Endothelial cell of umbilical vein (primary cell): ENCODE data around the gene MEI1.

Source experiments
- CTCF ChIP-seq, 2 donors: IDR thresholded peaks; 1 replicate in 1 of 2; 2 replicates in 1 of 2; pipeline ENCODE4 v1.5.1; 2011; ENCODE audit warnings: low read length in 2 of 2, mild to moderate bottlenecking in 2 of 2, moderate library complexity in 2 of 2, control low read depth in 1 of 2, inconsistent platforms in 1 of 2, low read depth in 1 of 2; ENCODE audit not compliant: insufficient read depth in 1 of 2; ENCODE audit errors: extremely low read depth in 1 of 2
- EZH2 ChIP-seq: IDR thresholded peaks from 2 replicates; pipeline ENCODE4 v1.6.1; 2012; ENCODE audit warnings: borderline replicate concordance, low read depth, mild to moderate bottlenecking, moderate library complexity, low read length, inconsistent platforms; ENCODE audit not compliant: severe bottlenecking
- FOS ChIP-seq: IDR thresholded peaks from 2 replicates; pipeline ENCODE4 v1.6.1; 2011; ENCODE audit warnings: mild to moderate bottlenecking, low read length, moderate library complexity, borderline replicate concordance; ENCODE audit not compliant: insufficient read depth
- GATA2 ChIP-seq: IDR thresholded peaks from 2 replicates; pipeline ENCODE4 v1.7.0; 2011; ENCODE audit warnings: low read depth, mild to moderate bottlenecking, moderate library complexity, mixed read lengths, low read length; ENCODE audit not compliant: insufficient read length, insufficient read depth
- JUN ChIP-seq: IDR thresholded peaks from 2 replicates; pipeline ENCODE4 v1.6.1; 2011; ENCODE audit warnings: borderline replicate concordance, low read depth; ENCODE audit not compliant: insufficient read length, insufficient read depth
- MAX ChIP-seq: IDR thresholded peaks from 2 replicates; pipeline ENCODE4 v1.6.1; 2011; ENCODE audit not compliant: insufficient read depth, insufficient read length
- MYC ChIP-seq: IDR thresholded peaks from one replicate; pipeline ENCODE4 v1.6.1; 2011; ENCODE audit warnings: mild to moderate bottlenecking, low read depth, low read length
- POLR2A ChIP-seq: IDR thresholded peaks from 2 replicates; pipeline ENCODE4 v1.6.1; 2012; ENCODE audit warnings: low read depth, mild to moderate bottlenecking, control low read depth, low read length
- POLR2AphosphoS5 ChIP-seq: IDR thresholded peaks from 2 replicates; pipeline ENCODE4 v1.6.1; 2012; ENCODE audit warnings: low read depth, mild to moderate bottlenecking, control low read depth, low read length, moderate library complexity; ENCODE audit not compliant: insufficient read depth

GRCh38 chr22:41816241-41816640 is 116.9 kb downstream of the MEI1 start:
- TF ChIP-seq POLR2A = no peak
- TF ChIP-seq CTCF (IDR thresholded peaks at IDR 0.05; ENCODE audit: extremely low read depth in 1 of 2, insufficient read depth in 1 of 2, low read depth in 1 of 2, low read length in 2 of 2) = no peak
- no peak for TF ChIP-seq POLR2AphosphoS5
- TF ChIP-seq MAX = no peak
- TF ChIP-seq JUN = no peak
- TF ChIP-seq EZH2 = no peak
- no peak for TF ChIP-seq FOS
- TF ChIP-seq MYC = no peak
- TF ChIP-seq GATA2 = no peak
